ENCODE measurements around the gene ALKBH8. TPM values are rescaled to one million over a fixed set of nuclear protein-coding genes. Genes with fewer than 3 reads are reported as not detected.

ALKBH8 gene
- total and polyA plus RNA-seq, 2 of the 8 experiments (the other 6 are each of a cell fraction or from before 2014, with no cell fraction given): 3.6 to 11.9 TPM

GRCh38 chr11:107612445-107612844, 46.9 kb upstream of the ALKBH8 start:
- Histone ChIP-seq H4K20me1 (replicated peaks in 1 of 2; ENCODE audit: control insufficient read depth in 1 of 2, insufficient read depth in 2 of 2, low read length in 2 of 2) (no peaks in the 10 kb centered on the region), H3K14ac (ENCODE audit: insufficient read length) (no peak overlapping the region), H3K79me2 (ENCODE audit: control insufficient read depth in 1 of 2, insufficient read depth in 2 of 2, low read length in 2 of 2) (no peaks in the 10 kb centered on the region), H3K23ac (ENCODE audit: insufficient read length) (no peak overlapping the region), H2AK5ac (ENCODE audit: low read depth, low read length) (no peak overlapping the region), H3K9ac (replicated peaks in 1 of 4; ENCODE audit: extremely low read depth in 1 of 4, low read depth in 3 of 4, low read length in 3 of 4) (no peak overlapping the region), H3K4me3 (ENCODE audit: extremely low read depth in 1 of 4, insufficient read depth in 2 of 4, low read depth in 3 of 4, low read length in 4 of 4) (no peak overlapping the region), H2BK15ac (ENCODE audit: low read length) (no peak overlapping the region), H3K9me3 (ENCODE audit: insufficient read depth in 2 of 2, low read depth in 1 of 2, low read length in 1 of 2) (no peaks in the 10 kb centered on the region), H2BK120ac (replicated peaks; ENCODE audit: low read depth, low read length) (no peak overlapping the region), H3K27ac (ENCODE audit: low read depth, low read length) (no peak overlapping the region), H3K23me2 (ENCODE audit: low read depth, low read length) (no peaks in the 10 kb centered on the region), H2BK12ac (ENCODE audit: low read depth, low read length) (no peak overlapping the region), H3K27me3 (replicated peaks in 1 of 4; ENCODE audit: control insufficient read depth in 3 of 4, extremely low read depth in 1 of 4, insufficient read depth in 3 of 4, low read length in 3 of 4) (peaks cover 0 to 5% (median under 1%) of the 10 kb centered on the region in 4 experiments; a peak in 2 of 7 replicates), H3K4ac (replicated peaks; ENCODE audit: insufficient read length, low read depth, low read length) (no peak overlapping the region), H4K91ac (replicated peaks; ENCODE audit: insufficient read length, low read length) (no peak overlapping the region), H3K56ac (replicated peaks; ENCODE audit: insufficient read length, low read depth, low read length) (no peak overlapping the region), H2BK5ac (ENCODE audit: low read depth, low read length) (no peak overlapping the region), H3K18ac (ENCODE audit: extremely low read depth, low read length) (no peak overlapping the region), H2BK20ac (ENCODE audit: low read length) (no peak overlapping the region), H3K4me2 (ENCODE audit: insufficient read depth in 1 of 2, low read depth in 2 of 2, low read length in 2 of 2) (no peak overlapping the region), H4K5ac (ENCODE audit: insufficient read length, low read depth, low read length) (no peak overlapping the region), H3K4me1 (replicated peaks in 1 of 4; ENCODE audit: control insufficient read depth in 3 of 4, insufficient read depth in 4 of 4, low read length in 3 of 4) (peaks cover 0 to 3% (median 0%) of the 10 kb centered on the region in 4 experiments; a peak in 1 of 7 replicates), H4K8ac (ENCODE audit: extremely low read depth, insufficient read depth, low read length) (no peak overlapping the region), H3K79me1 (ENCODE audit: low read depth, low read length) (no peaks in the 10 kb centered on the region), H2AFZ (ENCODE audit: low read length) (no peak overlapping the region), H3K36me3 (ENCODE audit: control insufficient read depth in 2 of 4, insufficient read depth in 4 of 4, low read length in 3 of 4) (no peaks in the 10 kb centered on the region)
- POLR2A ChIA-PET (ENCODE audit: partially characterized antibody): no interaction called here
- CTCF ChIA-PET (ENCODE audit: partially characterized antibody): interaction anchor here (0.8 to 1.3 kb wide), 3 partner anchors 36 to 44 kb away, joined by 3 to 5 read pairs (median 4); no protein-coding TSS in a partner anchor
- DNase-seq (ENCODE audit: low read depth in 1 of 2, low spot score in 2 of 2): no peak
- WGBS, 2 experiments (ENCODE audit: extremely low coverage in 1 of 2, insufficient coverage in 1 of 2, insufficient read length in 1 of 2, insufficient replicate concordance in 2 of 2, low coverage in 1 of 2, low lambda C conversion rate in 2 of 2, missing lambda C conversion rate in 1 of 2): 96% methylated on average over 2 of the region's 2 CpGs; no CpG with 5 or more reads in 1 of the 2 experiments
- FAIRE-seq: no peak
- TF ChIP-seq CTCF (IDR thresholded peaks at IDR 0.05; ENCODE audit: control extremely low read depth in 1 of 3, insufficient read depth in 1 of 3, low read depth in 1 of 3, low read length in 3 of 3) (no peak), JUN (IDR thresholded peaks at IDR 0.05; ENCODE audit: low read depth, low read length) (no peak), POU5F1 (IDR thresholded peaks at IDR 0.05; ENCODE audit: low read depth, low read length) (no peak), SUZ12 (IDR thresholded peaks at IDR 0.05; ENCODE audit: low read length) (no peak), RFX5 (IDR thresholded peaks at IDR 0.05; ENCODE audit: borderline replicate concordance, low read depth, low read length) (no peak)
